Measurements from ENCODE around the gene CNOT11.

GRCh38 chr2:101205521-101206479 is 46.9 kb upstream of the CNOT11 start:
- TF ChIP-seq POLR2A (IDR thresholded peaks at IDR 0.05; ENCODE audit: low read depth, low read length) (no peak), CTCF (conservative IDR thresholded peaks at IDR 0.05; ENCODE audit: low read depth, low read length) (peak; percentile 77), RAD21 (IDR thresholded peaks at IDR 0.05; ENCODE audit: low read length) (peak; percentile 75), BHLHE40 (IDR thresholded peaks at IDR 0.05; ENCODE audit: low read depth, low read length) (no peak), SMC3 (IDR thresholded peaks at IDR 0.05; ENCODE audit: low read depth, low read length) (peak; percentile 89), CHD1 (IDR thresholded peaks at IDR 0.05; ENCODE audit: low read depth, low read length) (no peak), FOS (IDR thresholded peaks at IDR 0.05; ENCODE audit: low read depth, low read length) (no peak), MAFK (IDR thresholded peaks at IDR 0.05; ENCODE audit: low read depth, low read length) (no peak), ELK1 (IDR thresholded peaks at IDR 0.05; ENCODE audit: borderline replicate concordance, low read depth, low read length) (no peak), USF2 (IDR thresholded peaks at IDR 0.05; ENCODE audit: low read depth, low read length) (no peak), CEBPB (IDR thresholded peaks at IDR 0.05; ENCODE audit: low read depth, low read length) (no peak), MXI1 (IDR thresholded peaks at IDR 0.05; ENCODE audit: borderline replicate concordance, low read depth, low read length) (no peak)
